LNCaP clone FGC (cell line): ENCODE data around the gene NPDC1.

Experiments used
- DNase-seq: peaks from one replicate; pipeline ENCODE4 v3.0.0-alpha.2; 2011; ENCODE audit warnings: low read depth
- H3K4me3 ChIP-seq: 2 replicates; pipeline ENCODE4 v1.5.1; 2011; ENCODE audit warnings: mild to moderate bottlenecking, low read depth, low read length, control low read depth
- TF ChIP-seq, protein P1 (sequence below): IDR thresholded peaks from 2 replicates; pipeline ENCODE4 v1.5.1; 2012; ENCODE audit warnings: mild to moderate bottlenecking; ENCODE audit not compliant: control insufficient read depth, insufficient read depth; ENCODE audit errors: extremely low read depth

NPDC1 gene

GRCh38 chr9:137012694-137013570, 33.0 kb downstream of the NPDC1 start:
- DNase-seq = no peak
- H3K4me3 ChIP-seq = no peak overlapping the region
- TF ChIP-seq, protein P1, sequence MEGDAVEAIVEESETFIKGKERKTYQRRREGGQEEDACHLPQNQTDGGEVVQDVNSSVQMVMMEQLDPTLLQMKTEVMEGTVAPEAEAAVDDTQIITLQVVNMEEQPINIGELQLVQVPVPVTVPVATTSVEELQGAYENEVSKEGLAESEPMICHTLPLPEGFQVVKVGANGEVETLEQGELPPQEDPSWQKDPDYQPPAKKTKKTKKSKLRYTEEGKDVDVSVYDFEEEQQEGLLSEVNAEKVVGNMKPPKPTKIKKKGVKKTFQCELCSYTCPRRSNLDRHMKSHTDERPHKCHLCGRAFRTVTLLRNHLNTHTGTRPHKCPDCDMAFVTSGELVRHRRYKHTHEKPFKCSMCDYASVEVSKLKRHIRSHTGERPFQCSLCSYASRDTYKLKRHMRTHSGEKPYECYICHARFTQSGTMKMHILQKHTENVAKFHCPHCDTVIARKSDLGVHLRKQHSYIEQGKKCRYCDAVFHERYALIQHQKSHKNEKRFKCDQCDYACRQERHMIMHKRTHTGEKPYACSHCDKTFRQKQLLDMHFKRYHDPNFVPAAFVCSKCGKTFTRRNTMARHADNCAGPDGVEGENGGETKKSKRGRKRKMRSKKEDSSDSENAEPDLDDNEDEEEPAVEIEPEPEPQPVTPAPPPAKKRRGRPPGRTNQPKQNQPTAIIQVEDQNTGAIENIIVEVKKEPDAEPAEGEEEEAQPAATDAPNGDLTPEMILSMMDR = no peak

DNA sequence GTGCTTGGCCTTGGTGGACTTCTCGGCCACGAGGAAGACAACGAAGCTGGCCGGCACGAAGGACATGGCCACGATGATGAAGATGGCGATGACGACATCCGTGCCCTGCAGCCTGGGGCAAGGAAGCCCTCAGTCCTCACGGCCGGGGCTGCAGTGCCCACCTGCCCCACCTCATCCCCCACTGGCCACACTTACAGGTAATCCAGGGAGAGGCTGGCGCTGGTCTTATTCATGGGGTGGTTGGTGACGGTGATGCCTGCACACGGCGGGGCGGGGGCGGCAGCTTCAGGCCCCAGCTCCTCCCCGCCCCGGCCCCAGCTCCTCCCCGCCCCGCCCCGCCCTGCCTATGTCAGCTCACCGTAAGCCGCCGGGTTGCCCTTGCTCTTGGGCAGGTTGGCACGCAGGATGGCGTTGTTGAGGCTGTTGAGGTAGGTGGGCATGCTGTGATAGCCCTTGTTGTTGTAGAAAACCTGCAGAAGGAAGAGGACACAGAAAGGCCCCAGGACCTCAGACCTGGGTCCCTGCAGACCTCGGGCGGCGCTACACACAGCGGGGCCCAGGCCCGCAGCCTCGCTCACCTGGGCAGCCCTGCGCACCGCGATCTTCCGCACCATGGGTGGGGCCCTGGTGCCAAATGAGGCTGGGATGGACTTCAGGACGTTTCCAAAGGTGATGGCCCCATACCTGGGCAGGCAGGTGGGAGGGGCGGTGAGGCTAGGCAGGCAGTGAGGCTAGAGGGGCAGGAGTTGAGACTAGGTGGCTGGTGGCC, 33.9 kb downstream of the NPDC1 start:
- H3K4me3 ChIP-seq = no peak overlapping the region
- TF ChIP-seq, protein P1 = no peak
- no peak for DNase-seq

GRCh38 chr9:137011156-137011555, 34.8 kb downstream of the NPDC1 start:
- H3K4me3 ChIP-seq = no peak overlapping the region
- TF ChIP-seq, protein P1 = no peak
- DNase-seq = no peak

- TF ChIP-seq, protein P1 = no peak
- DNase-seq = no peak
- no peak overlapping the region for H3K4me3 ChIP-seq
Observed at GRCh38 chr9:137009938-137010732, 35.8 kb downstream of the NPDC1 start.

DNA sequence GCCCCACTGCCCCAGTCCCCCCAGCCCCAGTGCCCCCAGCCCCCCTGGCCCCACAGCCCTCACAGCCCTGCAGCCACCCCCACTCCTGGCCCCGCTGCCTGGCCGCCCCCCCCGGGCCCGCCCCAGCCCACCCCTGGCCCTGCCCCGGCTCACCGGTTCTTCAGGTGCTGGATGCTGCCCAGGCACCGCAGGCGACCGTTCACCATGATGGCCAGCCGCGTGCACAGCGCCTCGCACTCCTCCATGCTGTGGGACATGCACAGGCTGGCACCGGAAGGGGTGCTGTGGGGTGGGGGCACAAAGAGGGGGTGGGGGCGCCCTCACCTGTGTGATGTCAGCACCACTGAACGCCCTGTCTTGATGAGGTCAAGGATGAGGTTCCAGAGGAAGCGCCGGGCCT, 36.8 kb downstream of the NPDC1 start:
- DNase-seq = no peak
- TF ChIP-seq, protein P1 = no peak
- H3K4me3 ChIP-seq = no peak overlapping the region

GRCh38 chr9:137008312-137008711, 37.7 kb downstream of the NPDC1 start:
- DNase-seq = no peak
- no peak overlapping the region for H3K4me3 ChIP-seq
- TF ChIP-seq, protein P1 = no peak
